ENCODE results near the gene LSM6.

LSM6 gene

GRCh38 chr4:146191766-146192458, 16.4 kb downstream of the LSM6 start:
- H2BK120ac ChIP-seq (ENCODE audit: low read depth, low read length): no peak overlapping the region
- no peak for DNase-seq
- no peak overlapping the region for H2BK15ac ChIP-seq (ENCODE audit: low read depth, poor library complexity, severe bottlenecking)
- H2AK5ac ChIP-seq (ENCODE audit: low read length, severe bottlenecking): no peak overlapping the region
- WGBS: 98% methylated on average over 8 of the region's 9 CpGs
- H3K27me3 ChIP-seq (ENCODE audit: control insufficient read depth in 1 of 2, insufficient read depth in 1 of 2, low read length in 2 of 2): no peaks in the 10 kb centered on the region
- H3K4me3 ChIP-seq (ENCODE audit: insufficient read depth in 1 of 2, low read depth in 1 of 2, low read length in 2 of 2): no peak overlapping the region
- H3K79me1 ChIP-seq (replicated peaks; ENCODE audit: low read length, poor library complexity, severe bottlenecking): peaks cover 2% of the 10 kb centered on the region
- no peak overlapping the region for H3K14ac ChIP-seq (ENCODE audit: low read length in 2 of 2)
- no peak overlapping the region for H4K8ac ChIP-seq (ENCODE audit: low read length)
- no peak overlapping the region for H3K9ac ChIP-seq (ENCODE audit: low read length)
- H2BK12ac ChIP-seq (ENCODE audit: low read length in 2 of 2): no peak overlapping the region
- no peak overlapping the region for H4K91ac ChIP-seq (ENCODE audit: low read length)
- H3K4me1 ChIP-seq (ENCODE audit: control insufficient read depth, insufficient read depth, low read depth, low read length): no peaks in the 10 kb centered on the region
- no peak overlapping the region for H2BK5ac ChIP-seq (ENCODE audit: low read depth, low read length, poor library complexity, severe bottlenecking)
- no peak overlapping the region for H3K23ac ChIP-seq (ENCODE audit: low read length in 2 of 2)
- no peak overlapping the region for H3K18ac ChIP-seq (ENCODE audit: low read depth in 1 of 2, low read length in 2 of 2)
- peaks cover 9 to 46% of the 10 kb centered on the region in 2 experiments for H3K36me3 ChIP-seq (ENCODE audit: control insufficient read depth in 1 of 2, insufficient read depth in 2 of 2, low read depth in 1 of 2, low read length in 2 of 2)
- H3K4me2 ChIP-seq (ENCODE audit: low read length, poor library complexity, severe bottlenecking): no peak overlapping the region
- no peak overlapping the region for H3K4ac ChIP-seq (ENCODE audit: low read depth in 1 of 2, low read length in 2 of 2)
- no peak overlapping the region for H2AFZ ChIP-seq (ENCODE audit: low read depth, low read length)
- no peak overlapping the region for H3K27ac ChIP-seq (ENCODE audit: low read length, poor library complexity, severe bottlenecking)
- H3K9me3 ChIP-seq (ENCODE audit: control insufficient read depth, low read length): no peaks in the 10 kb centered on the region

GRCh38 chr4:146193628-146194027, 18.1 kb downstream of the LSM6 start:
- Histone ChIP-seq H2BK5ac (ENCODE audit: low read depth, low read length, poor library complexity, severe bottlenecking) (no peak overlapping the region), H4K8ac (ENCODE audit: low read length) (no peak overlapping the region), H2AK5ac (ENCODE audit: low read length, severe bottlenecking) (no peak overlapping the region), H3K27ac (ENCODE audit: low read length, poor library complexity, severe bottlenecking) (no peak overlapping the region), H3K4me1 (ENCODE audit: control insufficient read depth, insufficient read depth, low read depth, low read length) (no peaks in the 10 kb centered on the region), H3K4me3 (ENCODE audit: insufficient read depth in 1 of 2, low read depth in 1 of 2, low read length in 2 of 2) (no peak overlapping the region), H2BK12ac (ENCODE audit: low read length in 2 of 2) (no peak overlapping the region), H2BK120ac (ENCODE audit: low read depth, low read length) (no peak overlapping the region), H2AFZ (ENCODE audit: low read depth, low read length) (no peak overlapping the region), H2BK15ac (ENCODE audit: low read depth, poor library complexity, severe bottlenecking) (no peak overlapping the region), H3K9ac (ENCODE audit: low read length) (no peak overlapping the region), H3K14ac (ENCODE audit: low read length in 2 of 2) (no peak overlapping the region), H3K23ac (ENCODE audit: low read length in 2 of 2) (no peak overlapping the region), H3K36me3 (ENCODE audit: control insufficient read depth in 1 of 2, insufficient read depth in 2 of 2, low read depth in 1 of 2, low read length in 2 of 2) (peaks cover 5 to 29% of the 10 kb centered on the region in 2 experiments), H3K79me1 (replicated peaks; ENCODE audit: low read length, poor library complexity, severe bottlenecking) (no peaks in the 10 kb centered on the region), H3K18ac (ENCODE audit: low read depth in 1 of 2, low read length in 2 of 2) (no peak overlapping the region), H3K9me3 (ENCODE audit: control insufficient read depth, low read length) (no peaks in the 10 kb centered on the region), H3K4me2 (ENCODE audit: low read length, poor library complexity, severe bottlenecking) (no peak overlapping the region), H3K4ac (ENCODE audit: low read depth in 1 of 2, low read length in 2 of 2) (no peak overlapping the region), H3K27me3 (ENCODE audit: control insufficient read depth in 1 of 2, insufficient read depth in 1 of 2, low read length in 2 of 2) (no peaks in the 10 kb centered on the region), H4K91ac (ENCODE audit: low read length) (no peak overlapping the region)
- WGBS: 99% methylated on average over 5 of the region's 5 CpGs
- no peak for DNase-seq

- no peak overlapping the region for H2BK12ac ChIP-seq (ENCODE audit: low read length in 2 of 2)
- no peak overlapping the region for H2AFZ ChIP-seq (ENCODE audit: low read depth, low read length)
- H3K18ac ChIP-seq (ENCODE audit: low read depth in 1 of 2, low read length in 2 of 2): no peak overlapping the region
- H2BK15ac ChIP-seq (ENCODE audit: low read depth, poor library complexity, severe bottlenecking): no peak overlapping the region
- H3K14ac ChIP-seq (ENCODE audit: low read length in 2 of 2): no peak overlapping the region
- no peak overlapping the region for H2BK120ac ChIP-seq (ENCODE audit: low read depth, low read length)
- H3K79me1 ChIP-seq (replicated peaks; ENCODE audit: low read length, poor library complexity, severe bottlenecking): no peaks in the 10 kb centered on the region
- H4K91ac ChIP-seq (ENCODE audit: low read length): no peak overlapping the region
- no peaks in the 10 kb centered on the region for H3K27me3 ChIP-seq (ENCODE audit: control insufficient read depth in 1 of 2, insufficient read depth in 1 of 2, low read length in 2 of 2)
- H3K9me3 ChIP-seq (ENCODE audit: control insufficient read depth, low read length): no peaks in the 10 kb centered on the region
- H3K36me3 ChIP-seq (ENCODE audit: control insufficient read depth in 1 of 2, insufficient read depth in 2 of 2, low read depth in 1 of 2, low read length in 2 of 2): peaks cover 5 to 24% of the 10 kb centered on the region in 2 experiments
- H3K4ac ChIP-seq (ENCODE audit: low read depth in 1 of 2, low read length in 2 of 2): no peak overlapping the region
- H4K8ac ChIP-seq (ENCODE audit: low read length): no peak overlapping the region
- no peak overlapping the region for H2BK5ac ChIP-seq (ENCODE audit: low read depth, low read length, poor library complexity, severe bottlenecking)
- H3K9ac ChIP-seq (ENCODE audit: low read length): no peak overlapping the region
- no peak for DNase-seq
- no peak overlapping the region for H3K23ac ChIP-seq (ENCODE audit: low read length in 2 of 2)
- no peaks in the 10 kb centered on the region for H3K4me1 ChIP-seq (ENCODE audit: control insufficient read depth, insufficient read depth, low read depth, low read length)
- H3K4me3 ChIP-seq (ENCODE audit: insufficient read depth in 1 of 2, low read depth in 1 of 2, low read length in 2 of 2): no peak overlapping the region
- no peak overlapping the region for H3K27ac ChIP-seq (ENCODE audit: low read length, poor library complexity, severe bottlenecking)
- H3K4me2 ChIP-seq (ENCODE audit: low read length, poor library complexity, severe bottlenecking): no peak overlapping the region
- H2AK5ac ChIP-seq (ENCODE audit: low read length, severe bottlenecking): no peak overlapping the region
Measured at GRCh38 chr4:146194212-146194611, 18.7 kb downstream of the LSM6 start.

- Histone ChIP-seq H3K4me3 (ENCODE audit: insufficient read depth in 1 of 2, low read depth in 1 of 2, low read length in 2 of 2) (no peak overlapping the region), H2BK120ac (ENCODE audit: low read depth, low read length) (no peak overlapping the region), H2BK12ac (ENCODE audit: low read length in 2 of 2) (no peak overlapping the region), H3K9ac (ENCODE audit: low read length) (no peak overlapping the region), H2AK5ac (ENCODE audit: low read length, severe bottlenecking) (no peak overlapping the region), H3K36me3 (ENCODE audit: control insufficient read depth in 1 of 2, insufficient read depth in 2 of 2, low read depth in 1 of 2, low read length in 2 of 2) (no peaks in the 10 kb centered on the region), H2BK5ac (ENCODE audit: low read depth, low read length, poor library complexity, severe bottlenecking) (no peak overlapping the region), H3K27me3 (ENCODE audit: control insufficient read depth in 1 of 2, insufficient read depth in 1 of 2, low read length in 2 of 2) (no peaks in the 10 kb centered on the region), H3K23ac (ENCODE audit: low read length in 2 of 2) (no peak overlapping the region), H3K4me1 (ENCODE audit: control insufficient read depth, insufficient read depth, low read depth, low read length) (no peaks in the 10 kb centered on the region), H3K18ac (ENCODE audit: low read depth in 1 of 2, low read length in 2 of 2) (no peak overlapping the region), H3K4me2 (ENCODE audit: low read length, poor library complexity, severe bottlenecking) (no peak overlapping the region), H3K14ac (ENCODE audit: low read length in 2 of 2) (no peak overlapping the region), H2BK15ac (ENCODE audit: low read depth, poor library complexity, severe bottlenecking) (no peak overlapping the region), H3K27ac (ENCODE audit: low read length, poor library complexity, severe bottlenecking) (no peak overlapping the region), H3K4ac (ENCODE audit: low read depth in 1 of 2, low read length in 2 of 2) (no peak overlapping the region), H3K79me1 (replicated peaks; ENCODE audit: low read length, poor library complexity, severe bottlenecking) (no peaks in the 10 kb centered on the region), H4K8ac (ENCODE audit: low read length) (no peak overlapping the region), H2AFZ (ENCODE audit: low read depth, low read length) (no peak overlapping the region), H4K91ac (ENCODE audit: low read length) (no peak overlapping the region), H3K9me3 (ENCODE audit: control insufficient read depth, low read length) (no peaks in the 10 kb centered on the region)
- 58% methylated on average over 2 of the region's 2 CpGs for WGBS
- no peak for DNase-seq
Measured at GRCh38 chr4:146202665-146203064, 27.1 kb downstream of the LSM6 start.

All from mesenchymal stem cell (in vitro differentiated cells and primary cell).